Upper lobe of left lung (tissue), 6 donors: ENCODE data around the gene LIG3. TPM values are rescaled to one million over a fixed set of nuclear protein-coding genes. Genes with fewer than 3 reads are reported as not detected.

Source experiments
- ATAC-seq, 2 donors: fragments of 200-7000 bp; cut with Tn5 transposase; one replicate each; pipeline ENCODE4 v1.9.1; 2022; ENCODE audit warnings: mild to moderate bottlenecking in 2 of 2, moderate library complexity in 2 of 2; ENCODE audit not compliant: low FRiP score in 2 of 2
- DNase-seq, 2 donors: peaks; one replicate each; pipeline ENCODE4 v3.0.0-alpha.2; 2019 to 2020
- H3K27ac ChIP-seq, 4 donors: fragments of 200-600 bp; sonication (generic); one replicate each; pipeline ENCODE4 v1.5.1; 2016 to 2019
- H3K27me3 ChIP-seq, 4 donors: fragments of 200-600 bp; sonication (generic); one replicate each; pipeline ENCODE4 v1.5.1; 2017 to 2019
- H3K36me3 ChIP-seq, 4 donors: fragments of 200-600 bp; sonication (generic); one replicate each; pipeline ENCODE4 v1.5.1; 2016 to 2019
- H3K4me1 ChIP-seq, 4 donors: fragments of 200-600 bp; sonication (generic); one replicate each; pipeline ENCODE4 v1.5.1; 2018 to 2019
- H3K4me3 ChIP-seq, 4 donors: fragments of 200-600 bp; sonication (generic); one replicate each; pipeline ENCODE4 v1.5.1; 2017 to 2019; ENCODE audit warnings: mild to moderate bottlenecking in 2 of 4, moderate library complexity in 1 of 4
- H3K9me3 ChIP-seq, 4 donors: fragments of 200-600 bp; sonication (generic); one replicate each; pipeline ENCODE4 v1.5.1; 2018 to 2019
- EP300 ChIP-seq, 4 donors: sonication (generic); formaldehyde crosslinking; IDR thresholded peaks; one replicate each; pipeline ENCODE4 v1.5.1; 2017; ENCODE audit warnings: antibody characterized with exemption in 4 of 4, control low read depth in 2 of 4
- POLR2A ChIP-seq, 4 donors: fragments of 450-650 bp; IDR thresholded peaks; one replicate each; pipeline ENCODE4 v1.5.1; 2016 to 2017; ENCODE audit warnings: antibody characterized with exemption in 4 of 4, mild to moderate bottlenecking in 2 of 4
- POLR2AphosphoS5 ChIP-seq, 2 donors: sonication (generic); formaldehyde crosslinking; IDR thresholded peaks; one replicate each; pipeline ENCODE4 v1.5.1; 2017; ENCODE audit warnings: antibody characterized with exemption in 2 of 2
- WGBS, 2 donors: methylation state at CpG; one replicate each; pipeline ENCODE4 v1.1.5; 2017 to 2018; 5-methylcytosine and 5-hydroxymethylcytosine counted together
- total RNA-seq, 6 donors: library from RNA; depleted of rRNA in 4 of 6; stranded (reverse); fragments of >200 nt in 4 of 6; gene quantifications; one replicate each; pipeline versions ENCODE4 v1.1.0 to v1.2.1, GENCODE V29; 2016 to 2021
- TF ChIP-seq, protein P1 (sequence below), 6 experiments: fragments of 450-650 bp in 4 of 6; fragments of 200-600 bp in 2 of 6; sonication (generic) in 2 of 6; IDR thresholded peaks; one replicate each; pipeline ENCODE4 v1.5.1; 2016 to 2019; ENCODE audit warnings: antibody characterized with exemption in 6 of 6
- donor health status: DM: no; HTN: no; CAD: no; lungs with moderate emphysema.
- donor health status: DM: no; HTN: yes; CAD: no; lungs with severe emphysema.

LIG3 gene
- total RNA-seq, 6 donors from 2014 or later = 27.4 to 47.1 (median 29.9) TPM

DNA sequence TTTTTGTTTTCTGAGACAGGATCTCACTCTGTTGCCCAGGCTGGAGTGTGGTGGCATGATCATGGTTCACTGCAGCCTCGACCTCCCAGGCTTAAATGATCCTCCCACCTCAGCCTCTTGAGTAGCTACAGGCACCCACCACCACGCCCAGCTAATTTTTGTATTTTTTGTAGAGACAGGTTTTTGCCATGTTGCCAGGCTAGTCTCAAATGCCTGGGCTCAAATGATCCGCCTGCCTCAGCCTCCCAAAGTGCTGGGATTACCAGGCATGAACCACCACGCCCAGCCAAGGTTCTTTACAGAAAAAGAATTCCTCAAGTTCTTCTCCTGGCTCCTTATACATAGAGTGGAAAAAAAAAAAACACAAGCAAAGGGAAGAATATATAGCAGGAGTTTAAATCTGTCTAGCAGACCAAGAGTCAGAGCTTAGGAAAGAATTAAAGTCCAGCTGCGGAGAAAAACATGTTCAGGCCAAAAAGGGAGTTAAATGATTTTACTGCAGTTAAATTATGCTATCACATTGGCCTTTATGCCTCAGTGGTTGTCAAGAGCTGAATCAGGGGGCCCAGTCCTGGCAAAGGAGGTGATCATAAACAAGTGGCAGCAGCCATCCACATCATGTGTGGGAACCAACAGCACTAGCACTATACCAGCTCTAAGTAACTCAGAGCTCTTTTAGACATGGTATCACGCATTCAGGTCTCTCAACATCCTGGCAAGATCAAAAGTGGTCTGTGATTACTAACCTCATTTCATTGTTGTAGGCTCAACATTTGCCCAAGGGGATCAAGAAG, 39.3 kb downstream of the LIG3 start:
- ATAC-seq = no peak
- Histone ChIP-seq H3K27me3 (no peaks in the 10 kb centered on the region), H3K4me3 (no peak overlapping the region), H3K27ac (no peak overlapping the region), H3K4me1 (peaks cover 18 to 24% (median 20%) of the 10 kb centered on the region in 4 donors), H3K9me3 (no peaks in the 10 kb centered on the region), H3K36me3 (peaks cover 12 to 54% (median 24%) of the 10 kb centered on the region in 4 donors)
- DNase-seq = no peak
- TF ChIP-seq EP300 (IDR thresholded peaks at IDR 0.05) (no peak), POLR2A (IDR thresholded peaks at IDR 0.05) (no peak), POLR2AphosphoS5 (IDR thresholded peaks at IDR 0.05) (no peak)
- TF ChIP-seq, protein P1, sequence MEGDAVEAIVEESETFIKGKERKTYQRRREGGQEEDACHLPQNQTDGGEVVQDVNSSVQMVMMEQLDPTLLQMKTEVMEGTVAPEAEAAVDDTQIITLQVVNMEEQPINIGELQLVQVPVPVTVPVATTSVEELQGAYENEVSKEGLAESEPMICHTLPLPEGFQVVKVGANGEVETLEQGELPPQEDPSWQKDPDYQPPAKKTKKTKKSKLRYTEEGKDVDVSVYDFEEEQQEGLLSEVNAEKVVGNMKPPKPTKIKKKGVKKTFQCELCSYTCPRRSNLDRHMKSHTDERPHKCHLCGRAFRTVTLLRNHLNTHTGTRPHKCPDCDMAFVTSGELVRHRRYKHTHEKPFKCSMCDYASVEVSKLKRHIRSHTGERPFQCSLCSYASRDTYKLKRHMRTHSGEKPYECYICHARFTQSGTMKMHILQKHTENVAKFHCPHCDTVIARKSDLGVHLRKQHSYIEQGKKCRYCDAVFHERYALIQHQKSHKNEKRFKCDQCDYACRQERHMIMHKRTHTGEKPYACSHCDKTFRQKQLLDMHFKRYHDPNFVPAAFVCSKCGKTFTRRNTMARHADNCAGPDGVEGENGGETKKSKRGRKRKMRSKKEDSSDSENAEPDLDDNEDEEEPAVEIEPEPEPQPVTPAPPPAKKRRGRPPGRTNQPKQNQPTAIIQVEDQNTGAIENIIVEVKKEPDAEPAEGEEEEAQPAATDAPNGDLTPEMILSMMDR (IDR thresholded peaks at IDR 0.05) = no peak
- 93 to 97% methylated on average over 6 of the region's 6 CpGs for WGBS, 2 donors

DNA sequence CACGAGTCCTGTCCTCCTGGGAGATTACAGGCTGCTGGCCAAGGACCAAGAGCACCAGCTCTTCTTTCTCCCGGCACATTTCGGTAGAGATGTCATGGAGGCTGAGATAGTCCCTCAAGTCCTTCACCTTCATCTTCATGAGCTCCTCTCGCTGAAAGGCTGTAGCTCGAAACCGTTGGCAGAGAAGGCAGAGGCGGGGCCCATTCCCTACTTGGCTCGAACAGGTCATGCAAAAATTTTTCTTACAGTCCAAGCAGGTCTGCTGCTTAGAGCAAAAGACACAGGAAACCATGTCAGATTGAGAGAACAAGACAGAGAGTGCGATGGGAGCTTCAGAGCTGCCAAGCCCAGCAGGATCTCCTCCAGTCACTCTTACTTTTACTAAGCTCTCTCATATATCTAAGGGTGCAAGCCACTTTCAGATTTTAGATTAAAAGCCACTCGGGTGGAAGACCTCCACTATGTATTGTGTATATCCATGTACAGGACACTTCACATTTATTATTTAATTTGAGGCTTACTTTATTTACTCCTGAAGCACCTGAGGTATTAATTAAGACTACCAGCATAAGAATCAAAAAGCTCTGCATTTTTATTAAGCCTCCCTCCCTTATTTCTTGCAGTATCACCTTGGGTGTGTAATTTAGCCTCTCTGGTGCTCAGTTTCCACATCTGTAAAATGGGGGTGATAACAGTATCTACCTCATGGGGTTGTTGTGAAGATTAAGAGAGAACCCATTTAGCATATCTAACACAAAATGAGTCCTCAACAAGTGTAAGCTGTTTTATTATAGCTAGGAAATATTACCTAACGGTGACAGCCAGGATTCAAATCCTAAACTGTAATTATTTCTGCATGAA, 41.4 kb downstream of the LIG3 start:
- H3K27ac ChIP-seq = peak overlapping the region; percentile 41 to 91 (median 76)
- no peak overlapping the region for H3K4me3 ChIP-seq
- TF ChIP-seq POLR2A (IDR thresholded peaks at IDR 0.05) = no peak
- no peak for TF ChIP-seq POLR2AphosphoS5 (IDR thresholded peaks at IDR 0.05)
- TF ChIP-seq, protein P1 (IDR thresholded peaks at IDR 0.05) = no peak
- TF ChIP-seq EP300 (IDR thresholded peaks at IDR 0.05) = no peak
- peaks cover 18 to 24% (median 20%) of the 10 kb centered on the region in 4 donors for H3K4me1 ChIP-seq
- H3K27me3 ChIP-seq = no peaks in the 10 kb centered on the region
- 87 to 95% methylated on average over 11 of the region's 11 CpGs for WGBS, 2 donors
- no peak for ATAC-seq
- peaks cover 0 to 51% (median 12%) of the 10 kb centered on the region in 4 donors for H3K36me3 ChIP-seq
- no peak for DNase-seq
- H3K9me3 ChIP-seq = no peaks in the 10 kb centered on the region

DNA sequence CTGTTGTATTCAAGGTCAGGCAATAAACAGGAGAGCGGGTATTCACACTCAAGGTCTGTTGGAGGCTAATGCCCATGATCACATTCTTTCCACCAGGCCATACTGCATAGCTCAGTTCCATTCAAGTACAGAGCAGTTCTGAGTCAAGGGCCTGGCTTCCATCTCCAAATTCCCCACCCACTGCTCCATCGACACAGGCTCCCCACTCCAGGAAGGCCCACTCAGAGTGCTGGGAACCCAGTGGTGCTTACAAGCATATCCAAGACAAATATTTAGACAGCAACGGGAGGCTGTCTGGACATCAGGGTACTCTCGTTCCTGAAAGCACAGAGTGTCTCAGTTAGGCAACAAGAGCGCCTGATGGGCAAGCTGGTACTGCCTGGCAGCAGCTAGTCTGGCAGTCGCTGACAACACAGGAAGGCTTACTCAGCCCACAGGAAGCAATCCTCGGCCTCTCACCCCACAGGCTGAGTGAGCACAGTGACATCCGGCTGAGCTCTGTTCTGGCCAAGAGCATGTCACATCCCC, 42.3 kb downstream of the LIG3 start:
- H3K27ac ChIP-seq = peak overlapping the region; percentile 41 to 91 (median 76)
- ATAC-seq = peak; percentile 85 to 94
- peaks cover 18 to 24% (median 20%) of the 10 kb centered on the region in 4 donors for H3K4me1 ChIP-seq
- no peaks in the 10 kb centered on the region for H3K9me3 ChIP-seq
- 11 to 42% methylated on average over 3 to 8 of the region's 8 CpGs for WGBS, 2 donors
- DNase-seq = peak in 1 of 2 donors; percentile 93
- no peaks in the 10 kb centered on the region for H3K27me3 ChIP-seq
- H3K36me3 ChIP-seq = peaks cover 0 to 43% (median 7%) of the 10 kb centered on the region in 4 donors
- peak; percentile 78 to 91 for TF ChIP-seq POLR2AphosphoS5 (IDR thresholded peaks at IDR 0.05)
- TF ChIP-seq, protein P1 (IDR thresholded peaks at IDR 0.05) = peak in 3 of 6 experiments; percentile 23 to 70 (median 45)
- TF ChIP-seq POLR2A (IDR thresholded peaks at IDR 0.05) = peak in 1 of 4 donors; percentile 22
- TF ChIP-seq EP300 (IDR thresholded peaks at IDR 0.05) = peak in 3 of 4 donors; percentile 76 to 94 (median 93)
- H3K4me3 ChIP-seq = no peak overlapping the region

DNA sequence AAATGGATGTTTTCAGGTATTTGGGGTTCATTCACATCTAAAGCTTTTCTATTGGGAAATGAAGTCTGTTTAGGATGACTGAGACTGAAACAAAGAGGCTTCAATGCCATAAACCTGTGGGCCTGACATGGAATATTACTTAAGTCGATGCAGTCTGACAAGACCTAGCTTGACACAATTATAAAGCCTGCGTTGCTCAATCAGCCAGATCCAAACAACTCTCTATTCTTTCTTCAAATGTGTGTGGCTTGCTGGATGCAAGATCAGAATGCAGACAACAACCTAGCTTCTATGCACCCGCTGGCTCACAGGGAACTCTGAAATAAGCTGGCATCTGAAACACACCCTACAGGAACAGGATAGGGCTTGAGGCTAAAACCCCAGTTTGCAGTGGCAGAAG, 43.2 kb downstream of the LIG3 start:
- no peak for ATAC-seq
- TF ChIP-seq, protein P1 (IDR thresholded peaks at IDR 0.05) = no peak
- TF ChIP-seq EP300 (IDR thresholded peaks at IDR 0.05) (no peak), POLR2AphosphoS5 (IDR thresholded peaks at IDR 0.05) (no peak), POLR2A (IDR thresholded peaks at IDR 0.05) (no peak)
- H3K4me1 ChIP-seq = peaks cover 18 to 26% (median 20%) of the 10 kb centered on the region in 4 donors
- 87 to 90% methylated on average over 3 of the region's 3 CpGs for WGBS, 2 donors
- H3K27ac ChIP-seq = peak overlapping the region; percentile 41 to 91 (median 76)
- H3K9me3 ChIP-seq = no peaks in the 10 kb centered on the region
- no peak for DNase-seq
- no peaks in the 10 kb centered on the region for H3K27me3 ChIP-seq
- H3K4me3 ChIP-seq = no peak overlapping the region
- peaks cover 0 to 42% (median 7%) of the 10 kb centered on the region in 4 donors for H3K36me3 ChIP-seq
